T1000 (cell line): ENCODE data around the gene SLC43A2.
A peak's percentile ranks its signal among the peaks of the same experiment; 100 is the strongest.

Source experiments
- DNase-seq: peaks from one replicate; lab custom pipeline; 2025; ENCODE audit warnings: mixed read lengths; lab: John Stamatoyannopoulos, UW

SLC43A2 gene

DNA sequence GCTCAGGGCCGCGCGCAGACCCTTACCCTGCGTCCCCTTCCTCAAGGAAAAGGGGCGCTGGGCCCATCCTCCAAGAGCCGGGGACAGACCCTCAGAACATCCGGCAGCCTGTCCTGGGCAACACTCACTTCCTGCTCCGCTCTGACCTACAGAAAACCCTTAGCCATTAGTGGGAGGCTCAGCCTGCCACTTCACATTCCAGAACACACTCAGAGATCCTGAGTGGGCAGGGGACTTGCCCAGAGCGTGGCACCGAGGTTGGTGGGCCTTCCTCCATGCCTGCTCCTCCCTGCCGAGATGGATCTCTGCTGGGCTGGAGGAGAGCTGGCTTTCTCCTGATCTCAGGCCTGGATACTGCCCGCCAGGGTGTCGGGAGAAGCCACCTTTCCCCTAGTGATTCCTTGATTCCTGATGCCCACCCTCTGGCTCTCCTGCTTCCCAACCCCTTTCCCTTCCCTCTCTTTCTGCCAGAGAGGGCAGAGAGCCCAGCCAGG is 15.4 kb upstream of the SLC43A2 start:
- no peak for DNase-seq

DNA sequence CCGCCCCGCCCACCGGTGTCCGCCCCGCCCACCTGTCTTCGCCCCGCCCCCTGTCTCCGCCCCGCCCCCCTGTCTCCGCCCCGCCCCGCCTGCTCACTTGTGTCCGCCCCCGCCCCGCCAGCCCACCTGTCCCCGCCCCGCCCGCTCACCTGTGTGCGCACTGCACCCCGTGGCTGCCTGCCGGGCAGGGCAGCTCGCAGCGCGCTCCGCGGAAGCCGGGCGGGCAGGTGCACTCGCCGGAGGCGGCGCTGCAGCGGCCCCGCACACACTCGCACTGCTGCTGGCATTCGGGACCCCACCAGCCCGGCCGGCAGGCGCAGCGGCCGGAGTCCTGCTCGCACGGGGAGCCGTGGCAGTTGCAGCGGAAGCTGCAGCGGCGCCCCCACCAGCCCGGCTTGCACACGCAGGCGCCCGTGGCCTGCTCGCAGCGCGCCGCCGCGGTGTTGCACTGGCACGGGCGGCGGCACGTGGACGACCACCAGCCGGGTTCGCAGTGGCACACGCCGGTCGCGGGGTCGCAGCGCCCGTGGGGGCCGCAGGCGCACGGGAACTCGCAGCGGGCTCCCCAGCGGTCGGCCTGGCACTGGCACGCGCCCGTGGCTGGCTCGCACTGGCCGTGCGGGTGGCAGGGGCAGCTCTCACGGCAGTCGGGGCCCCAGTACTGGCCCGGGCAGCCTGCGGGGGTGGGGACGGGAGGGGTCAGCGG is 14.8 kb upstream of the SLC43A2 start:
- no peak for DNase-seq

DNA sequence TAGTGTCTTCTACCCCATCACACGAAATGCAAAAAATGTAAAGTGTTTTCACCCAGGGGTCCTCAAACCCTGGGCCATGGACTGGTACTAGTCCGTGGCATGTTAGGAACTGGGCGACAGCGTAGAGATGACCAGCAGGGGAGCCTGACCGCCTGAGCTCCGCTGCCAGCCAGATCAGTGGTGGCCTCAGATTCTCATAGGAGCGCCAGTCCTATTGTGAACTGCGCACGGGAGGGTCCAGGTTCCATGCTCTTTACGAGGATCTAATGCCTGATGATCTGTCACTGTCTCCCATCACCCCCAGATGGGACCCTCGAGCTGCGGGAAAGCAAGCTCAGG is 12.4 kb upstream of the SLC43A2 start:
- DNase-seq = no peak

DNA sequence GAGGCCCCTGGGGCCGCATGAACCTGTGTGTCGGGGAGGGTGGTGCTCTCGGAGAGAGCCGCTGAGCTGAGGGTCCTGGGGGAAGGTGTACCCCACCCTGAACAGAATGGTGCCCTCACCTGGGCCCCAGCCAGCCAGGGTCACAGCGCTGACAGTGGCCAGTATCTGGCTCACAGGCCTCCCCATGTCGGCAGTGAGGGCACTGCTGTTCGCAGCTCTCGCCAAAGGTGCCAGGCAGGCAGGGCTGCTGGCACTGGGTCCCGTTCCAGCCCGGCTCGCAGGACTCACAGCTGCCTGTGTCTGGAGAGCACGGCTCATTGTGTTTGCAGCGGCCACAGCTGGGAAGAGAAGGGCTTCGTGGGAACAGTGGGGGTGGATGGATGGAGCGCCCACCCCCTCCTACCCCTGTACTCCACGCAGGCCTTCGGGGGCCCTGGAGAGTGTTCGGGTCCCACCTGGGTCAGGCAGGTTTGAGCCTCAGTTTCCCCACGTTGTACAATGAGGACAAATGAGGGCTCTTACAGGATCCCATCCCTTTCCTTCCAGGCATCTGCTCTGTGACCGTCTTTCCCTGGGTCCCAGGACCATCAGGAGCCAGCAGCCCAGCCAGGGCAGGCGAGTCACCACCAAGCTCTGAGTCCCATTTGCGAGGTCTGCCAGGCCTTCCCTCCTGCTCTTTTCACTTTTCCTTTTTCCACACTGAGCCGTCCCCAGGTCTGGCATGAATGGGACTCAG is 11.9 kb upstream of the SLC43A2 start:
- DNase-seq = no peak

DNA sequence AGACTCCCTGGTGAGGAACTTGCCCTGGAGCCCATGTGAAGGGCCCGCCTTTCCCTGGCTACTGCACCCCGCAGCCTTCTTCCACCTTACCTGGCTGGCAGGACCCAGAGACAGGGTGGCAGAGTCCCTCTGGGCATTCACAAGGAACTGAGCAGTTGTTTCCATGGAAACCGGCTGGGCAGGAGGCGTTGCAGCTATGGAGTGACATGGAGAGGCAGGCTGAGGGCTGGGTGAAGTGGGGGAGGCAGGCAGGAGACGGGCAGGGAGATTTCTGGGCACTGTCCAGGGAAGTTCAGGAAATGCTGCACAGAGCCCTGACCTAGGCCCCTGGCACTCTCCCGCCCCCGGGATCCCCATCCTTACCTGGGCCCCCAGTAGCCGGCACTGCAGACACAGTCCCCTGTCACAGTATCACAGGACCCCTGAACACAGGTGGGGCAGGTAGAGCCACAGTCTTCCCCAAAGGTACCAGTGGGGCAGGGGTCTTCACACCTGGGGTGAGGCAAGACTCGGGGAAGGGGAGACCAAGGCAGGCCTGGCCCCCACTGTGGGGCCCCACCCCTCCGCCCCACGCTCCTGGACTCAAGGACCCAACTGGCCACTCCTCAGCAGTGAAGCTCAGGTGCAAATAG is 11.0 kb upstream of the SLC43A2 start:
- no peak for DNase-seq

DNA sequence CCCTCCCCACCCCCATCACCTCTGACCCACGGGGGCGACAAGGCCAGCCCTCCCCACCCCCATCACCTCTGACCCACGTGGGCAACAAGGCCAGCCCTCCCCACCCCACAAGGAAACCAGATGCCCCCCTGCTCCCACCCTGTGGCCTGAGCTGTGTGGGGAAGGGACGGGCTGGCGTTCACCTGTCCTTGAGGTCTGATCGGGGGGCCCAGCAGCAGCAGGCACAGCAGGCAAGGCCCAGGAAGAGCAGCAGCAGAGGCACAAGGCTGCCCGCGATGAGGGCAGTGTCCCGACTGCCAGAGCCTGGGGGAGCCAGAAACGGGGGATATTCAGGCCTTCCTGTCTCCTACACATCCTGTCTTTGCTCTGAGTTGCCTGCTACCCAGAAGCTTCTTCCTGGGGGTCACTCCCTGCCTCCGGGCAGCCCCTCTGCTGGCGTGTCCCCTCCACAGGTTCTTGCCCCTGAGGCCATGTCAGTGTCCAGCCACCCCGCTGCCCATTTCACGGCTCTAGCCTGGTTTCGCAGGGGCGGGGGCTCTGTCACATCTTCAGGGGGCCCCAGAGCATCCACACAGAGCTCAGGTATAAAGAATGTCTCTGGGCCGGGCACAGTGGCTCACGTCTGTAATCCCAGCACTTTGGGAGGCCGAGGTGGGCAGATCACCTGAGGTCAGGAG is 10.1 kb upstream of the SLC43A2 start:
- DNase-seq = no peak

DNA sequence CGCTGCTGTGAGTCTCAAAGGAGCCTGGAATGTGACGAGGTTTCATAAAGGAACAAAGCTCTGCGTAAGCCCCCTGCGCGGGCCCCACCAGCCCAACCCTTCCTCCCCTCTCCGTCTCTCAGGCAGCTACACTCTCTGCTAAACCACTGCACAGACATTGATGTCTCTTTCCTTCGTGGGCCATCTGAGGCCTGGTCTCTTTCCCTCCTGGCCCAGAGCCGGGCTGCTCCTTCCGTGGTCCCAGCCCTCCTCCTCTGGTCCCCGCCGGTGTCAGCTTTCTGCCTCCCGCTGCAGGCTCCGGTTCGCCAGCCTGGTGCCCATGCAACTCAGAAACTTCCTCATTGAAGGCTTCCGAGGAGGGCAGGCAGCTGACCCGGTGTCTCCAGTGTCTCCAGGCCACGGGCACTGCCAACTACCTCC is 9.5 kb upstream of the SLC43A2 start:
- no peak for DNase-seq

DNA sequence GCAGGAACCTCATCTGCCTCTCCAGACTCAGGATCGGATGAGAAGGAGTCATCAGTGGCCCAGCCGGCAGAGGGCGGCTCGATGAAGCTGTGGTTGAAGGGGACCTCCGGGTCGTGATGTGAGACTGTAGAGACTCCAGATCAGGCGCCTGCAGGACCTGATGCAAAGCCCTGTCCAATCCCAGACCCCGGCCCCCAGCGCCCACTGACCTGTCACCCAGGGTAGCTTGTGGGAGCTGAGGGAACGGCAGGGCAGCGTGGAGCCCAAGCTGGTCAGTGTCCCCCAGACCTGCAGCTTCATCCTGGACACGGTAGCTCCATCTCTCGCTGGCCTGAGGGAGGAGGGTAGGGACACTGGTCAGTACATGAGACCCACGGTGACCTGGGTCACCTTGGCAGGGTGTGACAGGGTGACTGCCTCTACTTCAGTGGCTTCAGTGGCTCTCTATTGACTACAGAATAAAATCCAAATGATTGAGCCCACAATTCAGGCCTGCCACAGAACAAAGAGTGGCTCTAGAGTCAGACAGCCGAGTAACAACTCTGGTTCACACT is 8.2 kb upstream of the SLC43A2 start:
- no peak for DNase-seq

DNA sequence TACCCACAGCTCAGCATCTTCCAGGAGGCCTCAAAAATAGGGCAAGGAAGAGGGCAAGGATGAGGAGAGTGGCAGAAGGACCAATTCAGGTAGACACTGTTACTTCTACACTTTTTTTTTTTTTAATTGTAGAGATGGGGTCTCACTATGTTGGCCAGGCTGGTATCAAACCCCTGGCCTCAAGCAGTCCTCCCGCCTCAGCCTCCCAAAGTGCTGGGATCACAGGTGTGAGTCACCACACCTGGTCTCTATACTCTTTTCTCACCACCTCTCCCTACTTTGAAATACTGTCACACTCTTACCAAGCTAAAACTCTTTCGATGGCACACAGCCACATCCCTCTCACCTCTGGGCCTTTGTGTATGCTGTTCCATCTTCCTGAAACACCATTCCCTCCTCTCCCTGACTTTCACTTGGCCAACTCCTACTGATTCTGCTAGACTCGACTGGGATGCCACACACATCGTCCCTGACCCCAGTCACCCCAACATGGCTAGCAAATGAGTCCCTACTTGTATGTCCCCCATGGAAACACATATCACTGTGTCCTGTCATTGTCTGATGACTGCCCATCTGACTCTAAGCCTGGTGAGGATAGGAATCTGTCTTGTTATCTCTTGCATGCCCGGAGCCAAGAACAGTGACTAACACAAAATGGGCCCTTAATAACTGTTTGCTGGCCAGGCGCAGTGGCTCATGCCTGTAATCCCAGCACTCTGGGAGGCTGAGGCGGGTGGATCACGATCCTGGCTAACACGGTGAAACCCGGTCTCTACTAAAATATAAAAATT is 7.2 kb upstream of the SLC43A2 start:
- DNase-seq = no peak

DNA sequence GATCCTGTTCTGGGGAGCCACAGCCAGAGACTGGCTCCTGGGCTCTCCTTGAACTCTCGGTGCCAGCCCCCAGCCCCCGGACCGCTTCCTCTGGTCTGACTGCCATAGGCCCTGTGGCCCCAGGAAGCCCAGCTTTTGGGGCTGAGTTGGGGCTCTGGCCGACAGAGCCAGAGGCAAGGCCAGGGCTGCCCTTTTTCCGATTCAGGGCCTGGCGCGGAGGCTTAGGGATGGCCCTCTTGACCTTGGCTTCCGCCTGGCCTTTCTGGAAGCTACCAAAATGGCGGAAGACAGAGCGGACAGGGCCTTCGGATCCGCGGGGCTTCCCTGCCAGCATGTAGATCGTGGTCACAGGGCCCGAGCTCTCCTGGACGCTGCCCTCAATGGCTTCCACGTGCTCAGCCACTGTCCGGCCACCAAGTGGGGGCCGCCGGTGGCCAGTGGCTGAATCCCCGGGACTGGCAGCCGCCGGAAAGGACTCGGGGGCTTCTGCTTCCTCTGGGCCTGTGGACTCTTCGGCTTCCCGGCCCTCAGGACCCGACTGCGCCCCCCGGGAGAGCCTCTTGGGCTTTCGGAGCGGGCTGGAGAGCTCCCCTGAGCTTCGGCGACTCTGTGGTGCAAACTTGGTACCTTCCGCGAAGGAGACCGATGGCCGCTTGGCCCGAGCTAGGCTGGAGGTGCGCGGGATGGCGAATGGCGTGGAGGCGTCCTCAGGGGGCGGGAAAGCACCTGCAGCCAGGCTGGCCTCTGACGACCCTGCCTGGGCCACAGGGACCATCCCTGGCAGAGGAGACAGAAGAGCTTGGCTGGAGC is 6.4 kb upstream of the SLC43A2 start:
- DNase-seq = no peak

DNA sequence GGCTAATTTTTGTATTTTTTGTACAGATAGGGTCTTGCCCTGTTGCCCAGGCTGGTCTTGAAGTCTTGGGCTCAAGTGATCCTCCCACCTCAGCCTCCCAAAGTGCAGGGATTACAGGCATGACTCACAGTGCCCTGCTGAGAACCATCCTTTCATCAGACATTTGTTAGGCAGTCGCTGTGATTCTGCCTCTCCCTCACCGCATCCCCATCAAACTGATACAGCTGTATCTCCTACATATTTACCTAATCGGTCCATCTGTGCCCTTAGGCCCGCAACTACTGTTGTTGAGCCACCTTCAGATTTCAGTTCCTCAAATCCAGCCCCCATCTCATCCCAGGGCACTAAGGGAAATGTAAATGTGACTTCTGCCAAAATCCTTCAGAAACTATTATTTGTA is 2.0 kb upstream of the SLC43A2 start:
- peak; percentile 17 for DNase-seq

DNA sequence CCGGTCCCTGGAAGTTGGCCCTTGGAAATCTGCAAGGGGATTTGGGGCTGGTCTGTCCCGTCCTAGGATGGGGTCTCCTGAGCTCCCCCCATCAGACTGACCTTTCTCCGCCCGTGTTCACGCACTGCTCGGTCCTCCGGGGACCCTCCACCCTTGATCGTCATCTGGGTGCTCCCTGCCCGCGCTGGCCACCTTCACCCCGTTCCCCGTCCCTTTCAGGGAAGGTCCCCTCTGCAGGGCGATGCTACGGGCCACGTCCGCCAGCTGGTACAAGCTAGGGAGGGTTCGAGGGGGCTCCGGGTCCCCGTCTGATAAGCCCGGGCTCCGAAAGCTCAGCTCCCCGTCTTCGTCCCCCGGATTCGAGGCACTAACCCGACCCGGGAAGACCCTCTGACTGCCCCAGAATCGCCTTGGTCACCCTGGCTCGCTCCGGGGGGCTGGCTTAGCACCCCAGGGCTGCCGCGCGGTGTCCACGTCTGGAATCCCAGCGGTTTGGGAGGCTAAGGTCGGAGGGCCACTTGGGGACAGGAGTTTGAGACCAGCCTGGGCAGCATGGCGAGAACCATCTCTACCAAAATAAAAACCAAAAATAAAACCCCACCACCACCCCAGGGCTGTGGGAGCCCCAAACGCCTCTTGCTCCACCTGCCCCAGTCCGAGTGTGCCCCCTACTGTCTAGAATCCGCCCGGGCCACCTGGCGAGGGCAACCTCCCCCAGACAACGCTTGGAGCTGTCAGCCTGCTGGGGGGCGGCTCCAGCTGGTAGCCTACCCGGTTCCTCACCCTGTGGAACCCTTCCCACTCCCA is 1.1 kb upstream of the SLC43A2 start:
- DNase-seq = peak; percentile 35

DNA sequence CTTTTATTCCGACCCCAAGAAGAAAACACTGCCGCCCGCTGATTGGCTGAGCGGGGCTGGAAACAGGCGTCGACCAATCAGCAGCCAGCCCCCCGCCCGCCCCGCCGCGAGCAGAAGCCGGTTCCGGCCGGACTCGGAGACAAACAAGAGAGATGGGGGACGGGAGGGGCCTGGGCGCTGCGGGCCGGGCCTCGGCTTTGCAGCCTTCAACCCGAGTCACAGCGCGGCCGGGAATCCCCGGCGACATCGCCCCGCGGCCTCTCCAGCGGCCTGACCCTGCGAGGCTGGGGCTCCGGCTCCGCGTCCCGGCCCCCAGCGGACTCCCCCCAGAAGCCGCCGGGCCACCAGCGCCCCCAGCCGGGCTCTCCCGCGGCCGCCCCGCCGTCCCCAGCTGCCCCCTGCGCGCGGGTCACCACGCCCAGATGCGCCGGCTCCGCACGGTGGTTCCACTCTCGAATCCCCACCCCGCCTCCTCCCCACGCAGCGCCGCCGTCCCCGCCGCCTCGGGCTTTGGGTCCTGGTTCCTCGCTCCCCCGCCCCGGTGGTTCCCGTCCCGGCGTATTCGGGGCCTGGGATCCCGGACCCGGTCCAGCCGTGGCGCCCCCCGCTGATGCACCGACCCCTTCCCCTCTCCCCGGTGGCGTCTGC is 346 bp upstream of the SLC43A2 start:
- DNase-seq = peak; percentile 89

DNA sequence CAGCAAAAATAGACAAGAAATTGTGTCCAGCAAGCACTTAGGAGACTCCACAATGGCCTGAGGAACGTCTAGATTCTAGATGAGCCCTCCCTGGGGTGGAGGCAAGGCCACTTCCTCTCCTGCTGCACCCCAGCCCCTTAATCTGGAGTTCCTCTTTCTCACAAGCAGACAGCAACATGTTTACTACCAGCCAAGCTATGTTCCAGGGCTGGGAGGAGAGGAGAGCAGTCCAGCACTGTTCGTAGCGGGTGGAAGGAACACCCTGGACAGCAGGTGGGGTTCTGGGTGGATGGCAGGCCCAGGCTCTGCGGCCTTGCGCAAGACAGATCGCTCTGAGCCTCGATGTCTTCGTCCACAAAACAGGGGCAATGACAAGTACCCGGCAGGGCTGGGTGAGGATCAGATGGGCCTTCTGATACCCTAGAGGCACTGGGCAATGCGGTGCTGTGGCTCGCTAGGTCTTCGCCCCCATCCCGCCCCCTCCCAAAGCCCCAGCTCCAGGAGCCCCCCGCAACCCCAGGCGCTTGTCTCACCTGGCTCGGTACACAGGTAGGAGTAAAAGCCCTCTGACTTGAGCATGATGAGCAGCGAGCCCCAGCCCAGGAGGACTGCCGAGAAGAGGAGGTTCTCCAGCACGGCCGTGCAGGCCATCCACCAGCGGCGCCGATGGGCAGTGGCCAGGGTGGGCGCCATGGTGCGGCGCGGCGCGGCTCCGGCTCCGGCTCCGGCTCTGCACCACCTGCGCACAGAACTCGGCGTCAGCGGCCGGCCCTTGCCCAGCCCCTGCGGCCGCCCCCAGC is 1.3 kb downstream of the SLC43A2 start:
- no peak for DNase-seq

DNA sequence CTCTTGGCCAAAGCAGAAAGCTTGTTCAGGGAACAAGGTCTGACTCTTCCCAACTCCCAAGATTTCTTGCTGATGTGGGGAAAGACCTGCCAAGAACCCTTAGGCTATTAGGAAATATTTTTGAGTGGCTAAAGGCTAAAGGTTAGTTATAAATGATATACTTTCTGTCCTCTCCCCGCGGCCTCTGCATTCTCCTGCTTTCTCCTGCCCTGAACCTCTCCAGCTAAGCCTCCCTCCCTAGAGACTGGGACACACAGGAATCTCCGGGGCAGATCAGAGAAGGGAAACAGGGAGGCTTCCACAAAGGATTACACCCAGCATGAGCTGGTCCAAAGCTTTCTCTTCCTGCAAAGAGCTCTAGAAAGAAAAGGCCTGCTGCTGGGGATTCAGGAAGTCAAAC is 2.3 kb downstream of the SLC43A2 start:
- DNase-seq = no peak

DNA sequence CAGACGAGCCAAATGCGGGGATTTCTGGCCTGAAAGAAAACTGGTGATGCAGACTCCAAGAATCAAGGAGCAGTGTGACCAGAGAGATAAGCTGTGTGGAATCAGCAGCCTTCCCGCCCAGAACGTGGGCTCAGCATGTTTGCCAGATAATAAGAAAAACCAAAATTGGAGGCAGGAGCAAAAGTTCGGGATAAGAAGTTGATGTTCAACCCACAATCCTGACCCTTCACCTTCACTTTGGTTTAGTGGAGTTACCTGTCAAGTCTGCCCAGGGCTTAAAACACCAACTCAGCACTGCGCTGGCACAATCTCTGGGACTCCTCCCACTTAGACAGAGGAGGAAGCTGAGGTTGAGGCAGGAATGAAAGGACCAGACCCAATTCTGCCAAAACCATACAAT is 3.1 kb downstream of the SLC43A2 start:
- DNase-seq = no peak

DNA sequence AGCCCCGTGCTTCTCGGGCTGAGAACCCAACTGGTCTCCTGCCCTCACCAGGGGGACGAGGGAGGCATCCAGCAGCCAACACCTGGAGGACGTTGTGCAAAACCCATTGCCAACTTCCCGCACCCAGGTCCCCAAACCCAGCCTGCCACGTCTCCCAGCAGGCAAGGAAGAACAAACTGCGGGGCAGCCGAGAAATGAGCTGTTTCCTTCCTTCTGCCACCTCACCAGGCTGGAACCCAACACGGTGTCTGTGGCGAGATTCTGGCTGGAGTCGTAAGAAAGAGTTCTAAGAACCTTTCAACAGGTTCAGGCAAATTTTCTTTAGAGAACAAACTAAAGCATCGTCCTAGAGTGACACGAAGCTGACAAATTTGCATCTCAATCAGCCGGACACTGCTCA is 3.6 kb downstream of the SLC43A2 start:
- DNase-seq = no peak

DNA sequence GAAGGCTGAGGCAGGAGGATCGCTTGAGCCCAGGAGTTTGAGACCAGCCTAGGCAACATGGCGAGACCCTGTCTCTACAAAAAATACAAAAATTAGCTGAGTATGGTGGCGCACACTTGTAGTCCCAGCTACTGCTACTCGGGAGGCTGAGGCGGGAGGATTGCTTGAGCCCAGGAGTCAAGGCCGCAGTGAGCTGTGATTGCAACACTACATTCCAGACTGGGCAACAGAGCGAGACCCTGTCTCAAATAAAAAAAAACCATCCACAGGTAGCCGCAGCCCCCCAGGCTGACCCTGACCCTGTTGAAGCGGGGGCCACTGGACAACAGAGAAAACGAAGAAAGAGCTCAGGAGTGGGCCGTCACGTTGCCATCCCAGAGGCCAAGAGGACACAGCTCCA is 4.0 kb downstream of the SLC43A2 start:
- no peak for DNase-seq
